Measurements from ENCODE around the gene FNDC3B. TPM values are rescaled to one million over a fixed set of nuclear protein-coding genes. Genes with fewer than 3 reads are reported as not detected.

The FNDC3B gene
- total and polyA plus RNA-seq, 9 of the 15 experiments (the other 6 are each of a cell fraction or from before 2014, with no cell fraction given): 7.0 to 35.8 (median 16.2) TPM

GRCh38 chr3:172325461-172325860 lies 286.1 kb downstream of the FNDC3B start (continued):
- no peak for TF ChIP-seq ZBTB8A (IDR thresholded peaks at IDR 0.05; ENCODE audit: partially characterized antibody)
- no peak for TF ChIP-seq ZNF696 (CRISPR knock-in tag; conservative IDR thresholded peaks at IDR 0.05)

GRCh38 chr3:172326993-172327392 lies 287.6 kb downstream of the FNDC3B start:
- intact Hi-C loops (cut with micrococcal nuclease) (no loop called here), in situ Hi-C loops (cut with MboI) (no loop called here)
- Histone ChIP-seq H3K9me3 (replicated peaks; ENCODE audit: control insufficient read depth, insufficient read depth, low read depth, low read length) (no peaks in the 10 kb centered on the region), H3K27ac (ENCODE audit: extremely low read depth, low read depth, low read length) (no peak overlapping the region), H3K9me1 (ENCODE audit: control insufficient read depth, insufficient read depth, low read length) (no peaks in the 10 kb centered on the region), H3K9ac (ENCODE audit: insufficient read depth in 1 of 2, low read depth in 2 of 2, low read length in 2 of 2) (no peak overlapping the region), H3K27me3 (ENCODE audit: control insufficient read depth in 2 of 2, insufficient read depth in 2 of 2, low read length in 2 of 2) (no peaks in the 10 kb centered on the region), H3K4me1 (replicated peaks in 1 of 2; ENCODE audit: control insufficient read depth in 2 of 2, insufficient read depth in 2 of 2, low read length in 2 of 2) (peaks cover 0 to 9% of the 10 kb centered on the region in 2 experiments; a peak in 2 of 5 replicates), H3K4me2 (ENCODE audit: insufficient read depth, low read length) (no peak overlapping the region), H3K36me3 (ENCODE audit: control insufficient read depth, insufficient read depth, low read length) (peaks cover 59% of the 10 kb centered on the region; the same call in 2 of the 3 replicates), H2AFZ (ENCODE audit: low read depth, low read length) (no peak overlapping the region), H3K4me3 (no peak overlapping the region), H3K79me2 (ENCODE audit: control insufficient read depth, insufficient read depth, low read length) (no peaks in the 10 kb centered on the region), H4K20me1 (replicated peaks; ENCODE audit: control insufficient read depth, insufficient read depth, low read length) (no peaks in the 10 kb centered on the region)
- ChIA-PET CTCF (ENCODE audit: low intra/inter-chr PET ratio) (no interaction called here), POLR2A (no interaction called here)
- BruUV-seq (replicated peaks): no TSS peak
- DNase-seq (ENCODE audit: extremely low read depth in 1 of 4, low spot score in 3 of 4) (no peak), ATAC-seq (no peak), FAIRE-seq (no peak)
- WGBS (ENCODE audit: insufficient coverage, low coverage, missing lambda C conversion rate): 92% methylated on average over 3 of the region's 3 CpGs
- TF ChIP-seq, protein P1, sequence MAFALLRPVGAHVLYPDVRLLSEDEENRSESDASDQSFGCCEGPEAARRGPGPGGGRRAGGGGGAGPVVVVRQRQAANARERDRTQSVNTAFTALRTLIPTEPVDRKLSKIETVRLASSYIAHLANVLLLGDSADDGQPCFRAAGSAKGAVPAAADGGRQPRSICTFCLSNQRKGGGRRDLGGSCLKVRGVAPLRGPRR (CRISPR knock-in tag; IDR thresholded peaks at IDR 0.05): no peak

GRCh38 chr3:172328282-172328681 lies 288.9 kb downstream of the FNDC3B start:
- 91% methylated on average over 4 of the region's 4 CpGs for WGBS (ENCODE audit: insufficient coverage, low coverage, missing lambda C conversion rate)
- Histone ChIP-seq H3K27me3 (ENCODE audit: control insufficient read depth in 2 of 2, insufficient read depth in 2 of 2, low read length in 2 of 2) (no peaks in the 10 kb centered on the region), H3K4me2 (ENCODE audit: insufficient read depth, low read length) (no peak overlapping the region), H3K9ac (ENCODE audit: insufficient read depth in 1 of 2, low read depth in 2 of 2, low read length in 2 of 2) (no peak overlapping the region), H3K4me1 (replicated peaks in 1 of 2; ENCODE audit: control insufficient read depth in 2 of 2, insufficient read depth in 2 of 2, low read length in 2 of 2) (peaks cover 0 to 5% of the 10 kb centered on the region in 2 experiments; a peak in 2 of 5 replicates), H3K9me3 (replicated peaks; ENCODE audit: control insufficient read depth, insufficient read depth, low read depth, low read length) (no peaks in the 10 kb centered on the region), H3K4me3 (no peak overlapping the region), H3K36me3 (ENCODE audit: control insufficient read depth, insufficient read depth, low read length) (peaks cover 68% of the 10 kb centered on the region; the same call in 2 of the 3 replicates), H3K79me2 (ENCODE audit: control insufficient read depth, insufficient read depth, low read length) (no peaks in the 10 kb centered on the region), H3K27ac (ENCODE audit: extremely low read depth, low read depth, low read length) (no peak overlapping the region), H3K9me1 (ENCODE audit: control insufficient read depth, insufficient read depth, low read length) (no peaks in the 10 kb centered on the region), H4K20me1 (replicated peaks; ENCODE audit: control insufficient read depth, insufficient read depth, low read length) (no peaks in the 10 kb centered on the region), H2AFZ (ENCODE audit: low read depth, low read length) (no peak overlapping the region)
- no peak for ATAC-seq
- BruUV-seq (replicated peaks): no TSS peak
- ChIA-PET POLR2A (no interaction called here), CTCF (ENCODE audit: low intra/inter-chr PET ratio) (no interaction called here)
- no peak for FAIRE-seq
- DNase-seq (ENCODE audit: extremely low read depth in 1 of 4, low spot score in 3 of 4): no peak
- intact Hi-C loops (cut with micrococcal nuclease) (no loop called here), in situ Hi-C loops (cut with MboI) (no loop called here)
- TF ChIP-seq MEIS2 (IDR thresholded peaks at IDR 0.05; ENCODE audit: partially characterized antibody) (no peak), MED1 (CRISPR knock-in tag; IDR thresholded peaks at IDR 0.05; ENCODE audit: borderline replicate concordance) (no peak), ZNF449 (CRISPR knock-in tag; IDR thresholded peaks at IDR 0.05) (no peak), HDAC2 (IDR thresholded peaks at IDR 0.05) (no peak), TEAD2 (tag; IDR thresholded peaks at IDR 0.05) (no peak), AFF1 (IDR thresholded peaks at IDR 0.05; ENCODE audit: low read depth in 1 of 2, partially characterized antibody in 2 of 2) (no peak)
